Small intestine (tissue), 16 donors: ENCODE data around the gene CSNK2A2. TPM values are rescaled to one million over a fixed set of nuclear protein-coding genes. Genes with fewer than 3 reads are reported as not detected.

Source experiments
- DNase-seq, 2 donors: peaks; one replicate each; pipeline versions ENCODE4 v3.0.0 to v3.0.0-alpha.2; 2013
- FAIRE-seq: peaks from 2 replicates; lab custom pipeline; 2012; peaks lifted over from hg19 to GRCh38; lab: Jason Lieb, UNC
- H3K27ac ChIP-seq, 3 donors: one replicate each; pipeline ENCODE4 v1.5.1; 2013; ENCODE audit warnings: low read length in 2 of 3, mild to moderate bottlenecking in 2 of 3, control low read depth in 1 of 3, inconsistent platforms in 1 of 3, low read depth in 1 of 3, moderate library complexity in 1 of 3
- H3K27me3 ChIP-seq, 3 donors: one replicate each; pipeline ENCODE4 v1.6.1; 2013; ENCODE audit warnings: low read length in 3 of 3, inconsistent platforms in 1 of 3; ENCODE audit not compliant: control insufficient read depth in 3 of 3, insufficient read depth in 3 of 3
- H3K36me3 ChIP-seq, 3 donors: one replicate each; pipeline ENCODE4 v1.6.1; 2013; ENCODE audit warnings: low read length in 3 of 3, inconsistent platforms in 1 of 3, low read depth in 1 of 3, mild to moderate bottlenecking in 1 of 3, moderate library complexity in 1 of 3; ENCODE audit not compliant: control insufficient read depth in 3 of 3, insufficient read depth in 2 of 3
- H3K4me1 ChIP-seq, 3 donors: one replicate each; pipeline ENCODE4 v1.6.1; 2013; ENCODE audit warnings: low read length in 2 of 3, inconsistent platforms in 1 of 3, low read depth in 1 of 3, mild to moderate bottlenecking in 1 of 3, moderate library complexity in 1 of 3; ENCODE audit not compliant: control insufficient read depth in 3 of 3, insufficient read depth in 2 of 3
- H3K4me3 ChIP-seq, 3 donors: one replicate each; pipeline ENCODE4 v1.5.1; 2013; ENCODE audit warnings: low read length in 3 of 3, control low read depth in 1 of 3, inconsistent platforms in 1 of 3, low read depth in 1 of 3, mild to moderate bottlenecking in 1 of 3, moderate library complexity in 1 of 3
- H3K9me3 ChIP-seq, 2 donors: one replicate each; pipeline ENCODE4 v1.6.1; 2013; ENCODE audit warnings: low read depth in 1 of 2, low read length in 1 of 2; ENCODE audit not compliant: control insufficient read depth in 2 of 2, insufficient read depth in 1 of 2
- WGBS, 3 donors: extraction: QIAGEN DNeasy Blood & Tissue Kit; methylation state at CpG; one replicate each; pipeline ENCODE4 v1.1.7; 2013; 5-methylcytosine and 5-hydroxymethylcytosine counted together
- long read RNA-seq, 10 donors: transcript quantifications; one replicate each; lab custom pipeline, GENCODE V29; 2026
- polyA plus RNA-seq, 4 donors: library from polyadenylated mRNA; stranded (reverse) in 3 of 4; unstranded in 1 of 4; fragments of 200-250 nt in 3 of 4; fragments of 120-200 nt in 1 of 4; gene quantifications; one replicate each; pipeline versions ENCODE4 v1.2.1 to v1.2.3, GENCODE V29; 2013
- donor health status: healthy with polysubstance abuse.
- donor health status: control.
- donor health status: control.
- donor health status: Bipolar disorder and iron deficiency.
- donor health status: healthy.

The CSNK2A2 gene
- 10 to 100 TPM; 15.0 to 49.3 (median 20.1) TPM for polyA plus RNA-seq
- long read RNA-seq, donor 1 = 0 reads
- long read RNA-seq, donor 2, transcript CSNK2A2-201 (12 exons, 1,701 nt) = major isoform, 6 of 8 reads
- long read RNA-seq, donor 2, partial matches to known transcripts = 0 of 8 reads
- long read RNA-seq, donor 2, other reads (novel, unspliced or antisense) = 0 of 8 reads
- long read RNA-seq, donor 3, partial matches to known transcripts = 10 of 13 reads
- long read RNA-seq, donor 3, other reads (novel, unspliced or antisense) = 0 of 13 reads
- long read RNA-seq, donor 4, partial matches to known transcripts = 0 of 1 reads
- long read RNA-seq, donor 4, other reads (novel, unspliced or antisense) = 0 of 1 reads
- long read RNA-seq, donor 5 = 0 reads
- long read RNA-seq, donor 6, partial matches to known transcripts = 0 of 4 reads
- long read RNA-seq, donor 6, other reads (novel, unspliced or antisense) = 0 of 4 reads
- long read RNA-seq, donor 7, transcript CSNK2A2-204 (5 exons, 547 nt) = minor isoform, 6 of 24 reads
- long read RNA-seq, donor 7, transcript CSNK2A2-201 (12 exons, 1,701 nt) = major isoform, 11 of 24 reads
- long read RNA-seq, donor 7, partial matches to known transcripts = 7 of 24 reads
- long read RNA-seq, donor 7, other reads (novel, unspliced or antisense) = 0 of 24 reads
- long read RNA-seq, donor 8 = 0 reads
- long read RNA-seq, donor 9, partial matches to known transcripts = 0 of 3 reads
- long read RNA-seq, donor 9, other reads (novel, unspliced or antisense) = 0 of 3 reads
- long read RNA-seq, donor 10, transcript CSNK2A2-204 (5 exons, 547 nt) = major isoform, 5 of 7 reads
- long read RNA-seq, donor 10, partial matches to known transcripts = 0 of 7 reads
- long read RNA-seq, donor 10, other reads (novel, unspliced or antisense) = 0 of 7 reads

DNA sequence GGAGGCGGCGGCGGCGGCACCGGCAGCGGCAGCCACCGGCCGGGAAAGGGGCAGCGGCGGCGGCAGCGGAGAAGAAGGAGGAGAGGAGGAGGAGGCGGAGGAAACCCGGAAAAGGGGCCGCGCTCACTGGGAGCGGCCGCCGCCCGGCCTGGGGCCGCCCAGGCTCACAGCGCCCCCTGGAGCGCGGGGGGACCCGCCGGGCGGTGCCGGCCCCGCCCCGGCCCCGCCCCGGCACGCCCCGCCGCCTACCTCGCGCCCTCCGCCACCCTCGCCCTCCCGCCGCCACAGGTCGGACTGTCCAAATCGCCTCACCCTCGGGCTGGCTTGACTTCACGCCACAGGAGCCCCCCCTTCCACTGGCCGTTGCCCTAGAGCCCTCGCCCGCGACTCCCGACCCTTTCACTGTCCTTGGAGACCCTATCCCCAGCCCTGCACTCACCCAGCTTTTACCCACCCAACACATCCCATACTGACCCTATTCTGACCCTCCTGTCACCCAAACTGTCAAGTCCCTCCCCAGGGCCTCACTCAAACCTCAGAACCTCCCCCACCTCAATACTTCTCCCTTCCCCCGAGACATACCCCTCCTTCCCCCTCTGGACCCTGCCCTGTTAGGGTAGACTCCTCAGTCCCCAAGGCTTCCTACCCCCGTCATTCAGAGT lies at the start of gene CSNK2A2:
CSNK2A2 (minus strand) TSS at position 85 of the 662 bp plus-strand sequence. CDS start 370 bp downstream, outside the sequence.
- H3K4me1 ChIP-seq = peaks cover 5 to 7% (median 6%) of the 10 kb centered on the region in 3 donors
- WGBS, 3 donors = 2 to 9% (median 6%) methylated on average over 9 to 51 of the region's 52 CpGs
- H3K9me3 ChIP-seq = no peaks in the 10 kb centered on the region
- FAIRE-seq = no peak
- H3K27me3 ChIP-seq = peaks cover 0 to 10% (median 0%) of the 10 kb centered on the region in 3 donors
- H3K36me3 ChIP-seq = peaks cover 0 to 6% (median 4%) of the 10 kb centered on the region in 3 donors
- H3K4me3 ChIP-seq = peak within 1 kb of the TSS; percentile 74 to 99 (median 97)
- no peak within 1 kb of the TSS for H3K27ac ChIP-seq
- DNase-seq = peak; percentile 71 to 85

DNA sequence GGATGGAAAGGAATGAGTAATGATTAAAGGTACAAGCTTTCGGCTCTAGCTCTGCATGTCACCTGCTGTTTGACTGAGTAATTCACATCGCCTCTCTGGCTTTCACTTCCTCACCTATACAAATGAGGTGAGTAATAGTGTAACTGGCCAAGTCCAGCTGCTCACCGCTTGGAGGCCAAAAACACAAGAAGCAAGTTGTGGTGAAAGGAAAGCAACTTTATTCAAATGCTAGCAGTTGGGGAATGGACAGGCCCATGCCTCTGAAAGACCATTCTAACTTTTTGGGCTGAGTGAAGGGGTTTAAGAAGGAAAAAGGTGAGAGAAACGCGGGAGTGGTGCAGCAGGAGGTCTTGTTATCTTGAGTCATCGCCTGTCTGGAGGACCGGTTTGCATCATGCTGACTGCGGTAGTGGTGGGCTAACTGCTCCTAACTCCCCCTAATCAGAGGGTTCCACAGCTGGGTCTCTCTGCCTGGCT lies 45.7 kb upstream of the CSNK2A2 start:
- no peaks in the 10 kb centered on the region for H3K36me3 ChIP-seq
- 42 to 56% (median 47%) methylated on average over 8 of the region's 8 CpGs for WGBS, 3 donors
- DNase-seq (peak in 1 of 2 donors; percentile 3), FAIRE-seq (no peak)
- H3K9me3 ChIP-seq = no peaks in the 10 kb centered on the region
- H3K27ac ChIP-seq = no peak overlapping the region
- no peaks in the 10 kb centered on the region for H3K4me1 ChIP-seq
- H3K27me3 ChIP-seq = peaks cover 0 to 4% (median 3%) of the 10 kb centered on the region in 3 donors
- H3K4me3 ChIP-seq = no peak overlapping the region

DNA sequence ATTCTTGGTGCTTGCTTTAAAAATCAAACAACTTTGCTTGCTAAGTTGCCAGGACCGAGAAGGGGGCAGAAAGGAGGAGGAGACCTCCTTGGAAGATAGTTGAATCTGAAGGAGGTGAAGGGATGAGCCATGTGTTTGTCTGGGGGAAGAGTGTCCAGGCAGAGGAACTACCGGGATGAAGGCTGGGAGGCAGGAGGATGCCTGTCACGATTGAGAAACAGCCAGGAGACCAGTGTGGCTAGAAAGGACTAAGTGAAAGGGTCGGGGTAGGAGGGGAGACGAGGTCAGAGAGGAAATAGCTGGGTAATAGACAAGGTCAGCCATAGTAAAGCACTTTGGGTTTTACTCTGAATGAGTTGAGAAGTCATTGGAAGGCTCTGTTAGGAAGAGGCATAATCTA lies 38.9 kb upstream of the CSNK2A2 start:
- H3K27me3 ChIP-seq = peaks cover 0 to 21% (median 0%) of the 10 kb centered on the region in 3 donors
- DNase-seq (no peak), FAIRE-seq (no peak)
- H3K27ac ChIP-seq = no peak overlapping the region
- no peaks in the 10 kb centered on the region for H3K36me3 ChIP-seq
- no peaks in the 10 kb centered on the region for H3K4me1 ChIP-seq
- WGBS, 3 donors = 17 to 19% (median 18%) methylated on average over 5 of the region's 5 CpGs
- H3K9me3 ChIP-seq = no peaks in the 10 kb centered on the region
- H3K4me3 ChIP-seq = no peak overlapping the region

DNA sequence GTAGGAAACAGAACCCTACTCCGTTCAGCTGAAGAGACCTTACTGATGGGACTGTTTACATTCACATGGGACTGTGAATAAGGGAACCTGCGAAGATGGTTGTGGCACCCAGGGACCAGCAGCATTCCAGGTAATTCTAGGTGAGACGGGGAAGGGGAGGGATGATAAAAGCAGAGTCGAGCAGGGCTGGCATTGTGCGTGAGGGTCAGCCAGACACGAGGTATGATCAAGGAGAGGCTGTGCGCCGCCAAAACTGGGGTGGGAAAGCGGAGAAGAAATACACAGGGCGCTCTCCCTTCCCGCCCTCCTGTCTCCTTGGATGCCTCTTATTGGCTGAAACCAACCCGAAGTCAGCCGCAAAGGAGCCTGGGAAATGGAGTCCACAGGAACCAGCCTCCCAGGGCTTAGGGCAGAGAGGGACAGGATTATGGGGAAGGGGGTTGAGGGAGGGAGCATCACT lies 38.4 kb upstream of the CSNK2A2 start:
- H3K4me1 ChIP-seq = no peaks in the 10 kb centered on the region
- FAIRE-seq (no peak), DNase-seq (peak; percentile 70)
- H3K27ac ChIP-seq = no peak overlapping the region
- peaks cover 0 to 21% (median 0%) of the 10 kb centered on the region in 3 donors for H3K27me3 ChIP-seq
- peak overlapping the region in 2 of 3 donors; percentile 31 to 37 for H3K4me3 ChIP-seq
- H3K36me3 ChIP-seq = no peaks in the 10 kb centered on the region
- WGBS, 3 donors = 0 to 1% (median 0%) methylated on average over 13 of the region's 13 CpGs
- H3K9me3 ChIP-seq = no peaks in the 10 kb centered on the region

DNA sequence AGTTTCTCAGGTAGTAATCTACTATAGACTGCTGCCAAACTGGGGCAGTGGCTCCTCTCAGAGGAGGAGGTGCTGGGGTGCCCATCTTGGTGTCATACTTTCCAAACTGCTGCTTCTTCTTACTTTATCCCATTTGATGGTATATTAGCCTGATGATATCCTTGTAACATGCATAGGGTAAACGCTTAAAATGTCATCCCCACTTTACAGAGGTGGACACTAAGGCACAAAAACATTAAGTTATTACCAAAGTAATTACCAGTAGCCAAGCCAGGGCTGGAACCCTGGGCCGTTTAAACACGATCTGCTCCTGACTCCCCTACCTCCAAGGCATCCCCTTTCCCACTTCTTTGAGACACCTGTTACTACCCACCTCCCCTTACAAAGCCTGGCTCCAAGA lies 37.8 kb upstream of the CSNK2A2 start:
- Histone ChIP-seq H3K4me3 (peak overlapping the region in 1 of 3 donors; percentile 31), H3K36me3 (no peaks in the 10 kb centered on the region), H3K9me3 (no peaks in the 10 kb centered on the region), H3K27me3 (peaks cover 0 to 21% (median 0%) of the 10 kb centered on the region in 3 donors), H3K27ac (no peak overlapping the region), H3K4me1 (no peaks in the 10 kb centered on the region)
- 29 to 39% (median 37%) methylated on average over 3 of the region's 3 CpGs for WGBS, 3 donors
- no peak for FAIRE-seq
- no peak for DNase-seq

DNA sequence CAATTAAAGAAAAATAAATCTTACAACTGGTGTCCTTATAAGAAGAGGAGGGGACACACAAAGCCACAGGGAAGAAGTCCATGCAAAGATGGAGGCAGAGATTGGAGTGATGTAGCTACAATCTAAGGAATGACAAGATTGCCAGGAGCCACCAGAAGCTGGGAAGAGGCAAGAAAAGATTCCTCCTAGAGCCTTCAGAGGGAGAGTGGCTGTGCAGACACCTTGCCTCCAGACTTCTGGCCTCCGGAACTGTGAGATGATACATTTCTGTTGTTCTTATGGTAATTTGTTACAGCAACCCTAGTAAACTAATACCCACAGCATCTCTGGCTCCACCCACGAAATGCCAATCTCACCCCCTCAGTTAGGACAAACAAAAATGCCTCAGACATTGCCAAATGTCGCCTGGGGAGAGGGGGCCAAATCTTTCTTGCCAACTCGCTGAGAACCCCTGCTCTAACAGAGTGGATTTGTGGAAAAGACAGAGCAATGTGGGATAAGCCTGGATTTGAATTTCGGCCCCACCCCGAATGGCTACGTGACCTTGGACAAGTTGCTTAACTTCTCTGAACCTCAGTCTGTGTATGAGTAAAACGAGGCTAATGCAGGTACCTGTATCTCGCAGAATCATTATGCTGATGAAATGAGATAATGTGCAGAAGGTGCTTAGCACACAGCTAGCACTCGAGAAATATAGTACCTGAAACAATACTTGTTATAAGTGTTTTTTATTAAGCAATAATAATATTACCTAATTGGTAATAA lies 37.1 kb upstream of the CSNK2A2 start:
- Histone ChIP-seq H3K27me3 (peaks cover 0 to 21% (median 0%) of the 10 kb centered on the region in 3 donors), H3K36me3 (no peaks in the 10 kb centered on the region), H3K4me1 (no peaks in the 10 kb centered on the region), H3K9me3 (no peaks in the 10 kb centered on the region), H3K4me3 (no peak overlapping the region), H3K27ac (no peak overlapping the region)
- no peak for DNase-seq
- WGBS, 3 donors = 54 to 71% (median 62%) methylated on average over 10 of the region's 10 CpGs
- FAIRE-seq = no peak

DNA sequence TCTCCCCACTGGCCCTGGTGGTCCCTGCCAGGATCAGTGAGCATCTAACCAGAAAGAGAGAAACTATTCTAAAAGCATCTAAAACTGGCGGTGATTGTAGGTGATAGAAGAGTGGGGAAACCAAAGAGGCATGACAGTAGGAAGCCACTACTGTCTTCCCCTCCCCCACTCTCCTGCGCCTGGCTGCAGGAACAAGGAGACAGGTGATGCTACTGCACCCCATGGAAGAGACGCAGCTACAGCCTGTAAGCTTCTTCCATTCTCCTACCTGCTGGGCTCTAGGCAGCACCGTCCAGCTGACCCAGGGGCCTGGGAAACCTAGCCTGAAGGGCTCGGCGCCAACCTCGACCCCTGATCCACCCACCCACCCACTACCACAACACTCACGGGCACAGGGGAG lies 32.4 kb upstream of the CSNK2A2 start:
- H3K36me3 ChIP-seq = no peaks in the 10 kb centered on the region
- H3K27ac ChIP-seq = no peak overlapping the region
- peaks cover 0 to 16% (median 0%) of the 10 kb centered on the region in 3 donors for H3K27me3 ChIP-seq
- 83 to 87% (median 84%) methylated on average over 8 of the region's 8 CpGs for WGBS, 3 donors
- H3K4me3 ChIP-seq = no peak overlapping the region
- FAIRE-seq = no peak
- no peaks in the 10 kb centered on the region for H3K4me1 ChIP-seq
- H3K9me3 ChIP-seq = no peaks in the 10 kb centered on the region
- no peak for DNase-seq
